ENCODE data around the gene SSC4D.

The SSC4D gene

DNA sequence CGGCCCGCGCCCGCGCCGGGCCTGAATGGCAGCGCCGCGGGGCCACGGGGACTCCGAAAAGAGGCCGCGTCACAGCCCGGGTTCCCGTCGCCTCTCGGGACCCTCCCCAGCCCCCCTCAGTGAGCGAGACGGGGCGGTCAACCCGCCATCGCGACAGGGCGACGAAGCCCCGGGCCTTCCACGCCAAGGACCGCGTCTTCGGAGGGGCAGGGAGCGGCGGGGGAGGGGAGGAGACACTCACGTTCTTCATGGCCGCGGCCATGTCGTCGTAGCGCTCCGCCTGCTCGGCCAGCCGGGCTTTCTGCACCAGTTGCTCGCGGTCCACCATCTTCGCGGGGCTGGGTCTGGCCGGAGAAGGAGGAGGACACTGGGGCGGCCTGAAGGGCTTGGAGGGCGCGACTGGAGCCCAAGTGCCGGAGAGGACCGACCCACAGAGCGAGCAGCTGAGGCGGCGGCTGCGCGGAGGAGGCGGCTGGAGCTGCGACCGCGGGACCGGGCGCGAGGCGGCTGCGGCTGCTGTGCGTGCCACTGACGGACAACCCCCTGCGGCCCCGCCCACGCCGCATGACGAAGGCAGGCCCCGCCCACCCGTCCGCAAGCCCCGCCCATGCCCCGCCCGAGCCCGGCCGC lies 50.9 kb downstream of the SSC4D start, which contains the start of gene YWHAG:
Gene YWHAG (minus strand): TSS at position 511 of the 630 bp plus-strand sequence. CDS start 183 bp downstream, at position 328.
- peak within 1 kb of the TSS; percentile 95 to 100 (median 98) for H3K4me3 ChIP-seq

DNA sequence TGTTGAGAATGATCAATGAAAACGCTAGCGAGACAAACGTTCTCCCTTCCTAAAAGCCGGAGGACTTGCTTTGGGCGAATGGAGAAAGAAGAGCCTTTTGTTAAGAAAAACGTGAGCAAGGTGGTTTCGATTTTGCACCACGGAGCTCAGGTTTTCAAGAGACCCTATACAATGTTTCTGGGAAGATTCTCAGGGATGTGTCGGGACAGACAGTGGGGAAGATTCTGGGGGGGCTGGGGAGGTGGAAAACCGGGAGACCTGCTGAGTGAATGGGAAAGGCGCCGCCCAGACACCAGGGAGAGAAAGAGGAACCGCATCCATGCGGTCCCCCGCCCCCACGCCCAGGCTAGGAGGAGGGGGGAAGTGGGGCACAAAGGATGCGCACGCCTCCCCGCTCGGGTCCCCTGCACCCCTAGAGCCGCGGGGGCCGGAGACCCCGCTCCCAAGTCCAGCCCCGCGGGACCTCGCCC lies 51.5 kb downstream of the SSC4D start:
- H3K36me3 ChIP-seq: peaks cover 35 to 49% (median 45%) of the 10 kb centered on the region in 11 experiments
- peaks cover 46 to 57% (median 53%) of the 10 kb centered on the region in 11 experiments for H4K20me1 ChIP-seq
- peak overlapping the region; percentile 92 to 100 (median 99) for H3K27ac ChIP-seq
- peak overlapping the region; percentile 83 to 96 (median 89) for H3K4me2 ChIP-seq
- H3K4me3 ChIP-seq: peak overlapping the region; percentile 95 to 100 (median 98)
- no peak for TF ChIP-seq Cebpa-rat (IDR thresholded peaks at IDR 0.05)
- peak overlapping the region; percentile 94 to 100 (median 99) for H3K9ac ChIP-seq
- H3K4me1 ChIP-seq: peaks cover 22 to 64% (median 49%) of the 10 kb centered on the region in 10 experiments
- H3K9me3 ChIP-seq (replicated peaks in 1 of 11): peaks cover 0 to 12% (median 4%) of the 10 kb centered on the region in 11 experiments; a peak in 4 of 22 replicates
- no peaks in the 10 kb centered on the region for H3K27me3 ChIP-seq

More for the DNA sequence above, 50.9 kb downstream of the SSC4D start, which contains the start of gene YWHAG:
- H3K4me1 ChIP-seq: peaks cover 28 to 64% (median 52%) of the 10 kb centered on the region in 10 experiments
- peaks cover 0 to 12% (median 4%) of the 10 kb centered on the region in 11 experiments; a peak in 4 of 22 replicates for H3K9me3 ChIP-seq (replicated peaks in 1 of 11)
- H3K27ac ChIP-seq: peak within 1 kb of the TSS; percentile 92 to 100 (median 99)
- H3K9ac ChIP-seq: peak within 1 kb of the TSS; percentile 94 to 100 (median 99)
- peaks cover 34 to 44% (median 39%) of the 10 kb centered on the region in 11 experiments for H3K36me3 ChIP-seq
- TF ChIP-seq Cebpa-rat (IDR thresholded peaks at IDR 0.05): no peak
- no peaks in the 10 kb centered on the region for H3K27me3 ChIP-seq
- peaks cover 41 to 52% (median 48%) of the 10 kb centered on the region in 11 experiments for H4K20me1 ChIP-seq
- H3K4me2 ChIP-seq: peak within 1 kb of the TSS; percentile 88 to 98 (median 92)

DNA sequence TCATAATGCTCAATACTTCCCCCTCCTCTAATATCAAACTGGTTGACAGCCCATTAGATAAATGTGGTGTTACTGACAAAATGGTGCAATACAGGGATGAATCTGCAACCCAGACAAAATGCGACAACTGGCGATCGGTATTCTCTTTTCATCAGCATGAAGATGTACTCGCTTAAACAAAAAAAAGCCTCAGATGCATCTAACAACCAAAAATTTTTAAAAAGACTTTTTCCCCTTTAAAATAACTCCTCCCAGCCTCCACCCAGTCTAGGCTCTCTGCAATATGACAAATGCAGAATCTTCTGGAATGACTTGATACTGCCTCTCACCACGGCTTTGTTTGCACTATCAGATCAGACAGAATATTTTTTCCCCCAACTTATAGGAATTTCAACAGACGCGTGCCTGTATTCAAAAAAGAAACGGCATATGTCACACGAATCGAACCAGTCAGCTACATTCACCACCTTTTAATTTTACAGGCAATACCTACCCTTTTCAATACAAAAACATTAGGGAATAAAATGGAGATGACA lies 52.0 kb downstream of the SSC4D start:
- H4K20me1 ChIP-seq: peaks cover 51 to 62% (median 59%) of the 10 kb centered on the region in 11 experiments
- H3K4me3 ChIP-seq: peak overlapping the region; percentile 95 to 100 (median 98)
- no peak for TF ChIP-seq Cebpa-rat (IDR thresholded peaks at IDR 0.05)
- peak overlapping the region; percentile 83 to 96 (median 89) for H3K4me2 ChIP-seq
- H3K27me3 ChIP-seq: no peaks in the 10 kb centered on the region
- peak overlapping the region; percentile 92 to 100 (median 99); a peak in 21 of 22 replicates for H3K27ac ChIP-seq
- H3K9me3 ChIP-seq (replicated peaks in 1 of 11): peaks cover 0 to 12% (median 4%) of the 10 kb centered on the region in 11 experiments; a peak in 4 of 22 replicates
- peaks cover 22 to 64% (median 50%) of the 10 kb centered on the region in 10 experiments for H3K4me1 ChIP-seq
- peaks cover 35 to 54% (median 50%) of the 10 kb centered on the region in 11 experiments for H3K36me3 ChIP-seq
- H3K9ac ChIP-seq: peak overlapping the region; percentile 94 to 100 (median 99)

DNA sequence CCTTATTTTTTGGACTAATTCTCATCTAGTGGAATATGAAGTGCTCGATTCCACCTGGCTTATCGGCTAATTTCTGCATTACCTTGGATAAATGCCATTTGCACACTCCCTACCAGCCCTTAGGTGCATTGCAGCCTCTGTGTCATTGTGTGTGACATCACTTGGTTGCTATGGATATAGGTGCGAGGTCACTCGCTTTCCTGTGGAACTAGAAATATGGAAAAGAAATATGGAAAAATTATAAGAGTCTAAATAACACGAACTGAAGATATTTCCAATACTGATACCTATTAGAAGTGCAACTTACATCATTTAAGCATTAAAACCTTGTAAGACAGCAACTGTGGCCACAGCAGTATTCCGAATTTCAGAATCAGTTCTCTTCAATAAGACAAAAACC lies 52.7 kb downstream of the SSC4D start:
- Histone ChIP-seq H3K27ac (peak overlapping the region in 10 of 11 experiments; percentile 97 to 100 (median 99); a peak in 14 of 22 replicates), H3K36me3 (peaks cover 41 to 61% (median 57%) of the 10 kb centered on the region in 11 experiments), H4K20me1 (peaks cover 59 to 69% (median 66%) of the 10 kb centered on the region in 11 experiments), H3K9ac (peak overlapping the region; percentile 94 to 100 (median 99)), H3K27me3 (no peaks in the 10 kb centered on the region), H3K4me1 (peaks cover 22 to 69% (median 52%) of the 10 kb centered on the region in 10 experiments), H3K4me3 (peak overlapping the region; percentile 95 to 100 (median 98)), H3K9me3 (replicated peaks in 1 of 11) (peaks cover 0 to 12% (median 4%) of the 10 kb centered on the region in 11 experiments; a peak in 5 of 22 replicates), H3K4me2 (peak overlapping the region; percentile 83 to 96 (median 89))
- TF ChIP-seq Cebpa-rat (IDR thresholded peaks at IDR 0.05): no peak

DNA sequence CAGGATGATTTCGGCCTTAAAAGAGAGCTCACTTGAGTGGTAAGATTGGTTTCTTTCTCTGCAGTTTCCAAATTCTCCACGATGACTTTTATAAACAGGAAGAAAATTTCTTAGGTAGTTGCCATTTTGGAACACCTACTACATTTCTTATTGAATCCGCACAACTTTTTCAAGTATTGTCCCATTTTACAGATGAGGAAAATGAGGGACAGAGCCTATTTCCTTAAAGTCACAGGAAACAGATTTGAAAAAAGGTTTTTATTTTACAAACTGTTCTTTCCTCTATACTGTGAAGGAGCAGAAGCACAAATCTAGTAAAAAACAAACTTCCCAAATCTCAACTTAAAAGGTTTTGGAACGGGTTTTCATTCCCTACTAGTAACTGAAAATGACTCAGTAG lies 53.4 kb downstream of the SSC4D start:
- no peak overlapping the region for H3K9ac ChIP-seq
- TF ChIP-seq Cebpa-rat (IDR thresholded peaks at IDR 0.05): no peak
- H3K36me3 ChIP-seq: peaks cover 46 to 68% (median 64%) of the 10 kb centered on the region in 11 experiments
- peak overlapping the region in 9 of 10 experiments; percentile 0 to 100 (median 99); a peak in 12 of 20 replicates for H3K4me3 ChIP-seq
- peaks cover 0 to 12% (median 4%) of the 10 kb centered on the region in 11 experiments; a peak in 5 of 22 replicates for H3K9me3 ChIP-seq (replicated peaks in 1 of 11)
- peaks cover 22 to 75% (median 54%) of the 10 kb centered on the region in 10 experiments for H3K4me1 ChIP-seq
- peak overlapping the region; percentile 61 to 96 (median 89) for H3K4me2 ChIP-seq
- peaks cover 66 to 76% (median 73%) of the 10 kb centered on the region in 11 experiments for H4K20me1 ChIP-seq
- no peaks in the 10 kb centered on the region for H3K27me3 ChIP-seq
- H3K27ac ChIP-seq: no peak overlapping the region; a peak in 1 of 22 replicates

DNA sequence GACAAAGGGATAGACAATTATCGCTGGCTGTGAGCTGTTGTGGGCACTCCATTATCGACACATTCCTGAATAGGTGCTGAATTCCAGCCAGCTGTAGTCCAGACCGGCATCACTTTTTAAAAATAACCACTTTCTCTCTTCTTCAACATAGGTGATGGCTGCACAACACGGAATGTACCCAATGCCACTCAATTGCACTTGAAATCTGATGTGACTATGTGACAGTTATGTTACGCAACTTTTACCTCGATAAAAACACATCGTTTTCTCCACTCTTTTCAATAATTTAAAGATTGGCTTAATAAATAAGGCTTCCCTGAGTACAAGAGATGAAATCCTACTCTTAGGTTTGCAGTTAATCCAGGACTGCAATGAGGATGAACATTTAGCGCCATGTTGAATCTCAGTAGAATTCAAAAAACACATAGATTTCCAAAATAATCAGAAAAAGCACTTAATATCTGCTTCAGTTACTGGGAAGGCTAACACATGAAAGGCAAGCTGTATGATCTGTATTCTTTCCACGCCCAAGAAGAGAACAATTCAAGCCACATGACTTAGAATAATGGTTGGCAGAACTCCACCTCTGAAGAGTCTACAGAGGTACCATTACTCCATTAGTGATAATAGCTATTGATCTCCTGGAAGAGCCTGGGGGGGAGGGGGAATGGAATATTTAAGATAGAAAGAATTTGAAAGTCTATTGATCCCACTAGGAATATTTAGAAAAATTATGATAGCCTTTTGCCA lies 54.3 kb downstream of the SSC4D start:
- no peak overlapping the region for H3K9ac ChIP-seq
- H3K9me3 ChIP-seq (replicated peaks in 1 of 11): peaks cover 0 to 12% (median 4%) of the 10 kb centered on the region in 11 experiments; a peak in 5 of 22 replicates
- H3K36me3 ChIP-seq: peaks cover 55 to 78% (median 74%) of the 10 kb centered on the region in 11 experiments
- peaks cover 22 to 75% (median 50%) of the 10 kb centered on the region in 10 experiments for H3K4me1 ChIP-seq
- peaks cover 75 to 86% (median 82%) of the 10 kb centered on the region in 11 experiments for H4K20me1 ChIP-seq
- peak in 9 of 11 experiments; percentile 40 to 93 (median 67); a peak in 12 of 22 replicates for TF ChIP-seq Cebpa-rat (IDR thresholded peaks at IDR 0.05)
- H3K4me3 ChIP-seq: peak overlapping the region in 8 of 10 experiments; percentile 12 to 100 (median 96); a peak in 8 of 20 replicates
- H3K4me2 ChIP-seq: peak overlapping the region; percentile 61 to 96 (median 89)
- H3K27me3 ChIP-seq: no peaks in the 10 kb centered on the region
- H3K27ac ChIP-seq: no peak overlapping the region

DNA sequence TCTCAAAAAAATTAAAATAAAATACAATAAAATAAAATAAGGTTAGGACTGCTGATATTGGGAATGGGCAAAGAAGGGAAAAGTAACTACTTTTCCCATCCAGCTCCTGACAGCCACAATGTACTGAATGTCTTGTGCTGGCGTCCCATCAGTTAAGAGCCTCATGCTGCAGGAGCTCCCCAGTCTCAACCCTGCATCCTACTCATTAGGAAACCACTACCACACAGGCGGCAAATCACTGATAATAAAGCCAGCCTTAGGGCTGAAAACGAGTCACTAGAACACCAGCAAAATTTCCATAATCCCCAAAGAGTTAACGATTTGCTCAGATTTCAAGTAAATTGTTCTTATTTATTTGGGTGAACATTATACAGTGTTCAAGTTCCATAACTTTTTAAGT lies 55.0 kb downstream of the SSC4D start:
- H3K4me3 ChIP-seq: peak overlapping the region in 2 of 10 experiments; percentile 1 to 99; a peak in 1 of 20 replicates
- H3K27ac ChIP-seq: no peak overlapping the region
- no peaks in the 10 kb centered on the region for H3K27me3 ChIP-seq
- H3K9me3 ChIP-seq (replicated peaks in 1 of 11): peaks cover 0 to 12% (median 4%) of the 10 kb centered on the region in 11 experiments; a peak in 5 of 22 replicates
- H3K4me1 ChIP-seq: peaks cover 20 to 73% (median 43%) of the 10 kb centered on the region in 10 experiments
- TF ChIP-seq Cebpa-rat (IDR thresholded peaks at IDR 0.05): no peak
- H3K36me3 ChIP-seq: peaks cover 62 to 84% (median 80%) of the 10 kb centered on the region in 11 experiments
- H4K20me1 ChIP-seq: peaks cover 82 to 92% (median 89%) of the 10 kb centered on the region in 11 experiments
- H3K9ac ChIP-seq: no peak overlapping the region
- peak overlapping the region; percentile 13 to 96 (median 89); a peak in 19 of 22 replicates for H3K4me2 ChIP-seq

DNA sequence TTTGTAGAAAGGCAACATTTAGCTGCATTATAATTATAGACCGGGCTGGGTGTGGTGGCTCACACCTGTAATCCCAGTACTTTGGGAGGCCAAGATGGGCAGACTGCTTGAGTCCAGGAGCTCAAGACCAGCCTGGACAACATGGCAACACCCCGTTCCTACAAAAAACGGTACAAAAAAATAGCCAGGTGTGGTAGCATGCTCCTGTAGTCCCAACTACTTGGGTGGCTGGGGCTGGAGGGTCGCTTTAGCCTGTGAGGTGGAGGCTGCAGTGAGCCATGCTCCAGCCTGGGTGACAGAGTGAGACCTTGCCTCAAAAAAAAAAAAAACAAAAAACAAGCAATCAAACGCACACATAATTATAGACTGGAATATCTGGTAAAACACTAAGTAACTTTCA lies 55.8 kb downstream of the SSC4D start:
- 0 out of 20 replicates have a peak overlapping the region, but pooled peaks of 1 of the 10 experiments have one; percentile 1 for H3K4me3 ChIP-seq
- TF ChIP-seq Cebpa-rat (IDR thresholded peaks at IDR 0.05): no peak
- peak overlapping the region in 10 of 11 experiments; percentile 25 to 96 (median 88); a peak in 14 of 22 replicates for H3K4me2 ChIP-seq
- H3K9me3 ChIP-seq (replicated peaks in 1 of 11): peaks cover 0 to 12% (median 4%) of the 10 kb centered on the region in 11 experiments; a peak in 5 of 22 replicates
- no peak overlapping the region for H3K9ac ChIP-seq
- H3K36me3 ChIP-seq: peaks cover 69 to 92% (median 88%) of the 10 kb centered on the region in 11 experiments
- peaks cover 19 to 79% (median 42%) of the 10 kb centered on the region in 10 experiments for H3K4me1 ChIP-seq
- H4K20me1 ChIP-seq: peaks cover 89 to 100% (median 97%) of the 10 kb centered on the region in 11 experiments
- H3K27me3 ChIP-seq: no peaks in the 10 kb centered on the region
- H3K27ac ChIP-seq: no peak overlapping the region
